Heart left ventricle (tissue), 13 donors: ENCODE data around the gene BCKDHA.
"Not testable (repeated sequence)": the region's sequence is repeated elsewhere in the genome, so short reads cannot be mapped to it uniquely, and the experiment has no call there.

ENCODE experiments used
- POLR2A ChIP-seq, 2 donors: fragments of 450-650 bp; IDR thresholded peaks; one replicate each; pipeline ENCODE4 v1.6.1; 2017; ENCODE audit warnings: antibody characterized with exemption in 2 of 2, mild to moderate bottlenecking in 2 of 2, moderate library complexity in 2 of 2
- TF ChIP-seq, protein P1 (sequence below), 12 donors: fragments of 200-600 bp; sonication (generic) in 4 of 12; IDR thresholded peaks; one replicate each; pipeline versions ENCODE4 v1.5.0 to v1.8.0; 2018 to 2022; ENCODE audit warnings: antibody characterized with exemption in 12 of 12, mild to moderate bottlenecking in 5 of 12
- donor health status: ischemic (EF 13 %, LVEDD 7.1; RV severe dilation, severe dysfunction).
- donor health status: DM: no; HTN: yes; CAD: no.
- donor health status: DM: no; HTN: no; CAD: no.
- donor health status: ischemic (EF 25% LVEDD 6.9; RV normal size, moderate dysfunction).
- donor health status: ischemic (EF 25% LVEDD 5.7; RV mildly dilated, moderate dysfunction).
- donor health status: ischemic (EF 35%, LVEDD 5.7; RV mildly dilated, moderate dysfunction).
- donor health status: nonischemic (EF 11% LVEDD 7.7; RV severe dilation, severe dysfunction).
- donor health status: DM: yes; HTN: yes; CAD: no.
- donor health status: PGD.
- donor health status: ischemic (EF 29% LVEDD 5.4; RV normal size, mild dysfunction).
- donor health status: nonischemic (EF 23%, LVEDD 6.1; RV moderate dilation, normal function).

DNA sequence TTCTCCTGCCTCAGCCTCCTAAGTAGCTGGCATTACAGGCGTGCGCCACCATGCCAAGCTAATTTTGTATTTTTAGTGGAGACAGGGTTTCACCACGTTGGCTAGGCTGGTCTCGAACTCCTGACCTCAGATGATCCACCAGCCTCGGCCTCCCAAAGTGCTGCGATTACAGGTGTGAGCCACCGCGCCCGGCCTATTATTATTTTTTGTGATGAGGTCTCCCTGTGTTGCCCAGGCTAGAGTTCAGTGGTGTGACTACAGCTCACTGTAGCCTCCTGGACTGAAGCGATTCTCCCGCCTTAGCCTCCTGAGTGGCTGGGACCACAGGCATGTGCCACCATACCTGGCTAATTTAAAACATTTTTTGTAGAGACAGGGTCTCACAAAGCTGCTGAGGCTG, 37.8 kb downstream of the BCKDHA start:
- TF ChIP-seq, protein P1, sequence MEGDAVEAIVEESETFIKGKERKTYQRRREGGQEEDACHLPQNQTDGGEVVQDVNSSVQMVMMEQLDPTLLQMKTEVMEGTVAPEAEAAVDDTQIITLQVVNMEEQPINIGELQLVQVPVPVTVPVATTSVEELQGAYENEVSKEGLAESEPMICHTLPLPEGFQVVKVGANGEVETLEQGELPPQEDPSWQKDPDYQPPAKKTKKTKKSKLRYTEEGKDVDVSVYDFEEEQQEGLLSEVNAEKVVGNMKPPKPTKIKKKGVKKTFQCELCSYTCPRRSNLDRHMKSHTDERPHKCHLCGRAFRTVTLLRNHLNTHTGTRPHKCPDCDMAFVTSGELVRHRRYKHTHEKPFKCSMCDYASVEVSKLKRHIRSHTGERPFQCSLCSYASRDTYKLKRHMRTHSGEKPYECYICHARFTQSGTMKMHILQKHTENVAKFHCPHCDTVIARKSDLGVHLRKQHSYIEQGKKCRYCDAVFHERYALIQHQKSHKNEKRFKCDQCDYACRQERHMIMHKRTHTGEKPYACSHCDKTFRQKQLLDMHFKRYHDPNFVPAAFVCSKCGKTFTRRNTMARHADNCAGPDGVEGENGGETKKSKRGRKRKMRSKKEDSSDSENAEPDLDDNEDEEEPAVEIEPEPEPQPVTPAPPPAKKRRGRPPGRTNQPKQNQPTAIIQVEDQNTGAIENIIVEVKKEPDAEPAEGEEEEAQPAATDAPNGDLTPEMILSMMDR (IDR thresholded peaks at IDR 0.05) = not testable (repeated sequence)
- not testable (repeated sequence) for TF ChIP-seq POLR2A (IDR thresholded peaks at IDR 0.05)
